AG10803 (cell line): ENCODE results near the gene CFAP97.
"Not testable (repeated sequence)": the region's sequence is repeated elsewhere in the genome, so short reads cannot be mapped to it uniquely, and the experiment has no call there.

Experiments used
- DNase-seq: peaks from one replicate; pipeline ENCODE4 v3.0.0; 2010; ENCODE audit warnings: low read depth
- H3K4me3 ChIP-seq: 2 replicates; pipeline ENCODE4 v1.5.1; 2011; ENCODE audit warnings: mild to moderate bottlenecking, low read length, control low read depth
- TF ChIP-seq, protein P1 (sequence below): conservative IDR thresholded peaks from 2 replicates; pipeline ENCODE4 v1.5.1; 2011; ENCODE audit warnings: mild to moderate bottlenecking, low read length, control low read depth, inconsistent platforms

The CFAP97 gene

DNA sequence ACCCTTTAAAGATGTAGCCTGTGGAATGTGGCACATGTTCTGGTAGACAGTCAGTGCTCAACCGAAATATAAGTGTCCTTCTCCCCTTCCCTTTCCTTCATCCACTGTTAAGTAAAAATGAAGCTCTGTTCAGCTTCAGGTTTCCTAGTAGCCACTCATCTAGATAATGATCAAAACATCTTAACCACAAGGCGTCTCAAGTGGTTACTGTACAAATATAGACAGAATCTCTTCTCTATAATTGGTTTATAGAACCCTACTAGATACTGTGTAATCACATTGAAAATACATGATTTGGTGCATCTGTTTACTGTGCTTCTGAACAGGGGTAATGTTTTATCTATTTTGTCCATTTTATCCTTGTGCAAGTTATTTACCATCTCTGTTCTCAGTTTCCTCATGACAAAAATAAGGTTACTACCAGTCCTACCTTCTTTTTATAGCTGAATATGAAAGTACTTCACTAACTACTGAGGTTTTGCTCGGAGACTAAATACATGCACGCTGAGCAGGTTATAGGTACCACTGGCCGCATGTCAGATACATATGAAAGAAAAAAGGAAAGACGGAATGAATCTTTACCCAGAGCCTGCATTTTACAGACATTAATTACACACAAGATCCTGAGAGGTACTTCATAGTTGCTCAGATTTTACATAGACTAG lies 81.0 kb downstream of the CFAP97 start:
- TF ChIP-seq, protein P1, sequence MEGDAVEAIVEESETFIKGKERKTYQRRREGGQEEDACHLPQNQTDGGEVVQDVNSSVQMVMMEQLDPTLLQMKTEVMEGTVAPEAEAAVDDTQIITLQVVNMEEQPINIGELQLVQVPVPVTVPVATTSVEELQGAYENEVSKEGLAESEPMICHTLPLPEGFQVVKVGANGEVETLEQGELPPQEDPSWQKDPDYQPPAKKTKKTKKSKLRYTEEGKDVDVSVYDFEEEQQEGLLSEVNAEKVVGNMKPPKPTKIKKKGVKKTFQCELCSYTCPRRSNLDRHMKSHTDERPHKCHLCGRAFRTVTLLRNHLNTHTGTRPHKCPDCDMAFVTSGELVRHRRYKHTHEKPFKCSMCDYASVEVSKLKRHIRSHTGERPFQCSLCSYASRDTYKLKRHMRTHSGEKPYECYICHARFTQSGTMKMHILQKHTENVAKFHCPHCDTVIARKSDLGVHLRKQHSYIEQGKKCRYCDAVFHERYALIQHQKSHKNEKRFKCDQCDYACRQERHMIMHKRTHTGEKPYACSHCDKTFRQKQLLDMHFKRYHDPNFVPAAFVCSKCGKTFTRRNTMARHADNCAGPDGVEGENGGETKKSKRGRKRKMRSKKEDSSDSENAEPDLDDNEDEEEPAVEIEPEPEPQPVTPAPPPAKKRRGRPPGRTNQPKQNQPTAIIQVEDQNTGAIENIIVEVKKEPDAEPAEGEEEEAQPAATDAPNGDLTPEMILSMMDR = no peak
- H3K4me3 ChIP-seq = no peak overlapping the region
- no peak for DNase-seq

DNA sequence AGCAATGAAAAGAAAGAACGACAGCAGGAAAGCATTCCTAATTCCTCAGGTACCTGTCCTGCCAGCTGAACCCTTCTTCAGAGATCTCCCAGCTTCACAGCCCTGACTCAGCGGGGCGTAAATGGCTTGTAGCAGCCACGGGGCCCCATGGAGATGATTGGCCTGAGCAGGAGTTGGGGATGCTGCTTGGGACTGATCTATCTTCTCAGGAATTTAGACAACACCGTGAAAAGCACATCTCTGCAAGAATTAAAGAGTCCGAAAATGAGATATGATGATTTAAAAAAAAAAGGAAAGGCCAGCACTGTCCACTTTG lies 83.2 kb downstream of the CFAP97 start:
- TF ChIP-seq, protein P1 = no peak
- no peak for DNase-seq
- no peak overlapping the region for H3K4me3 ChIP-seq

DNA sequence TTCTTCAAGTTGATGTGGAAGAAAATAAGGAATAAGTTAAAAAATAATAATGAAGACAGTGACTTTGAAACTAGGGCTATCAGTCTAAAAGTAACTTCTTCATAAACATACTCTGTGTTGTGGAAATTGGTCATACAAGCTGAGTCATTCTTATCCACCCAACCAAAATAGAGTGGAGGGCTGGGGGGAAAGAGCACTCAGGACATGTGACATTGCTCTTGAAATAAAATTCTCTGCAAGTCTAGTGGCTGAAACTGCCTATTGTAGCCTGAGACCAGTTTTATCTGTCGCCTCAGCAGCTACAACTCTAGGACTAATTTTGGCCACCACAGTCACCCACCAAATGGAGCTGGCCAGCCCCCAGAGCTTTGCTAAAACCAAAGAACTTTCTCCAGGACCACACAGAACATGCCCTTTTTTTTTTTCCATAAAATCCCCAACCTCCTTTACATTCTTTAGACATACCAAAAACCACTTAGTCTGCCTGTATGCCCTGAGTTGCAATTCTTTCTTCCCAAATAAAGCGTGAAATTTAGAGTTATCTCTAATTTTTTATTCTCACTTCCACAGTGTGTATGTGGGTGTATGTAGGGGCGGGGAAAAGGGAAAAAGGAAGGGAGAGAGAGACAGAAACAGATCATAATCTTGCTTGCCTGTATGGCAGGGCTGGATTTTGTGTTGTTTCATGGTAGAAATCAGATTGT lies 83.7 kb downstream of the CFAP97 start:
- H3K4me3 ChIP-seq = no peak overlapping the region
- no peak for DNase-seq
- TF ChIP-seq, protein P1 = no peak

DNA sequence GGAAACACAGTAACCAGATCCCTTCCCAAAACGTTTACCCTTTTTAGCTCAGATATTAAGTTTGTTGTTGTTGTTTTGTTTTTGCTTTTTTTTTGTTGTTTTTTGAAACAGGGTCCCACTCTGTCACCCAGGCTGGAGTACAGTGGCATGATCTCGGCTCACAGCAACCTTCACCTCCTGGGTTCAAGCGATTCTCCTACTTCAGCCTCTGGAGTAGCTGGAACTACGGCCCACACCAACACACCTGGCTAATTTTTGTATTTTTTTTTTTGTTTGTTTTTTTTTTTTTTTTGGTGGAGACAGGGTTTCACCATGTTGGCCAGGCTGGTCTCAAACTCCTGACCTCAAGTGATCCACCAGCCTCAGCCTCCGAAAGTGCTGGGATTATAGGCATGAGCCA lies 84.3 kb downstream of the CFAP97 start:
- H3K4me3 ChIP-seq, DNase-seq: not testable (repeated sequence)

DNA sequence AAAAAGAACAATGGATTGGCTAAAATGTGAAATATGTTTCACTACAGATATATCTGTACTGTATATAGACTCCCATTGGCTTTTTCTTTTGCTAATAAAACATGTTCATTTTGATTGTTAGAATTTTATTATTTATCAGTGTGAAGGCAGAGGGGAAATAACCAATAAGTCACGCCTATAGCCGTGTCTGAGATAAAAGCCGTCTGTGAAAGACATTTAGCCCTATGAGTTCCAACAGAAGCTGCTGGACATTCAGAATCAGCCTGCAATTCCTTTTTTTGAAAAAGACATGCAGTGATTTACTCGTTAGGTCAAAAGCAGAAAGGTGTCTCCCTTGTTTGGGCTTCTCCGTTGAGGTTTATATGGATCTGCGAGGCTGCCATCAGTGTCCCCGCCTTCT lies 84.9 kb downstream of the CFAP97 start:
- no peak for DNase-seq
- H3K4me3 ChIP-seq = no peak overlapping the region
- TF ChIP-seq, protein P1 = no peak

DNA sequence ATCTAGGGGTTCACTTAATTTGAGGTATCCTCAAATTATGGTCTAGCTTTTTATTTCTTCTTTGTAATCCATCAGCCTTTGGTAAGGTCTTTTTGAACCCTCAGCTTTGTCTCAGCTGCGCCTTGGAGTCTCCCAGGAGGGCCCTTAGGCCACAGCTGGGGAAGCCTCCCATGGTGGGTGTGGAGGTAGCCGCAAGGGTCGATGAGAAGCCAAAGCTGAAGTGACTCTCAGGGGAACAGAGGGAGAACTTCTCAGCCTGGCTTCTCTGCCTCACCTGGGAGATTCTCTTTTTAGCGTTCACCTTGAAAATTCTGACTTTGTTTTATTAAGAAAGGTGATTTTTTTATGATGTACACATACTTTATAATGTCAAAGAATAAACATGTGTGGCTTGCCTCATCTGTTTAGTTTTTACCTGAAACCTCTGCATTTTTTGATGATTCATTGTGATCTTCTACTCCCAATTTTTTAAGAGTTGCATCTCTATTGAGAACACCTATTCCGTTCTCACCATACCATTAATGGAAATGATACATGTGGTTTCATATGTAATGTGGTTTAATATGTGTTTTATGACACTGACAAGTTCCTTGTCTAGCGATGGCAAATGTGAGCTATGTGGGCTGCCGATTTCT lies 86.4 kb downstream of the CFAP97 start:
- TF ChIP-seq, protein P1 = no peak
- H3K4me3 ChIP-seq = no peak overlapping the region
- no peak for DNase-seq

DNA sequence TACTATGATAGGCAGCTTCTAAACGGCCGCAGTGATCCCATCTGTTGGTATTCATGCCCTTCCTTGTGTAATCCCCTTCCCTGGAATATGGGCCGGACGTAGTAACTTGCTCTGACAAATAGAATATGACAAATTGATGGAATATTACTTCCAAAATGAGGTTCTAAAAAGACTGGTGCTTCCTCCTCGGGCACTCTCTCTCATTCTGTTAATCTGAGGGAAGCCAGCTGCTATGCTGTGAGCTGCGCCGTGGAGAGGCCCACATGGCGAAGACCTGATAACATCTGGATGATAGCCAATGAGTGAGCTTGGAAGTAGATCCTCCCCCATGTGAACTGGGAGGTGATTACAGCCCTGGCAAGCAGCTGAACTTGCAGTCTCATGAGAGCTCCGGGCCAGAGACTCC lies 88.0 kb downstream of the CFAP97 start:
- peak; percentile 63 for DNase-seq
- H3K4me3 ChIP-seq = no peak overlapping the region
- TF ChIP-seq, protein P1 = no peak
